GM23248 (cell line): ENCODE measurements around the gene NTN3. TPM values are rescaled to one million over a fixed set of nuclear protein-coding genes. Genes with fewer than 3 reads are reported as not detected.

Source experiments
- DNase-seq: peaks from one replicate; pipeline ENCODE4 v3.0.0-alpha.2; 2015
- H2AFZ ChIP-seq: fragments of 200-600 bp; sonication (generic); 2 replicates; pipeline ENCODE4 v1.6.1; 2016; ENCODE audit warnings: antibody characterized with exemption
- H3F3A ChIP-seq: fragments of 200-600 bp; sonication (generic); 2 replicates; pipeline ENCODE4 v1.6.1; 2016; ENCODE audit warnings: mild to moderate bottlenecking, antibody characterized with exemption, mixed run types; ENCODE audit not compliant: insufficient read depth
- H3K27ac ChIP-seq: fragments of 200-600 bp; sonication (generic); 2 replicates; pipeline ENCODE4 v1.5.1; 2016; ENCODE audit warnings: mild to moderate bottlenecking
- H3K27me3 ChIP-seq: fragments of 200-600 bp; sonication (generic); replicated peaks from 2 replicates; pipeline ENCODE4 v1.6.1; 2016; ENCODE audit warnings: mild to moderate bottlenecking; ENCODE audit not compliant: insufficient read depth
- H3K36me3 ChIP-seq: fragments of 200-600 bp; sonication (generic); 2 replicates; pipeline ENCODE4 v1.6.1; 2016; ENCODE audit warnings: low read depth, mild to moderate bottlenecking
- H3K4me1 ChIP-seq: fragments of 200-600 bp; sonication (generic); 2 replicates; pipeline ENCODE4 v1.6.1; 2016; ENCODE audit warnings: mild to moderate bottlenecking; ENCODE audit not compliant: insufficient read depth
- H3K4me2 ChIP-seq: fragments of 200-600 bp; sonication (generic); one replicate; pipeline ENCODE4 v1.6.1; 2016; ENCODE audit warnings: mild to moderate bottlenecking; ENCODE audit not compliant: unreplicated experiment
- H3K4me3 ChIP-seq: fragments of 200-600 bp; sonication (generic); 2 replicates; pipeline ENCODE4 v1.5.1; 2016; ENCODE audit warnings: mild to moderate bottlenecking
- H3K79me2 ChIP-seq: fragments of 200-600 bp; sonication (generic); 2 replicates; pipeline ENCODE4 v1.6.1; 2016; ENCODE audit warnings: mild to moderate bottlenecking; ENCODE audit not compliant: insufficient read depth
- H3K9ac ChIP-seq: fragments of 200-600 bp; sonication (generic); 2 replicates; pipeline ENCODE4 v1.6.1; 2016; ENCODE audit warnings: mild to moderate bottlenecking
- H3K9me2 ChIP-seq: fragments of 200-600 bp; sonication (generic); 2 replicates; pipeline ENCODE4 v1.6.1; 2016; ENCODE audit warnings: mixed run types, mild to moderate bottlenecking, moderate library complexity; ENCODE audit not compliant: insufficient read depth
- H3K9me3 ChIP-seq: fragments of 200-600 bp; sonication (generic); one replicate; pipeline ENCODE4 v1.6.1; 2017; ENCODE audit warnings: low read depth
- H4K20me1 ChIP-seq: fragments of 200-600 bp; sonication (generic); 2 replicates; pipeline ENCODE4 v1.6.0; 2016; ENCODE audit not compliant: insufficient read depth
- EZH2 ChIP-seq: fragments of 200-600 bp; sonication (generic); IDR thresholded peaks from 2 replicates; pipeline ENCODE4 v1.6.1; 2018; ENCODE audit warnings: antibody characterized with exemption, mild to moderate bottlenecking; ENCODE audit not compliant: insufficient read depth, poor library complexity, severe bottlenecking
- EZH2phosphoT487 ChIP-seq: fragments of 200-600 bp; sonication (generic); IDR thresholded peaks from 2 replicates; pipeline ENCODE4 v1.6.1; 2018; ENCODE audit warnings: antibody characterized with exemption, moderate library complexity, mild to moderate bottlenecking, low read depth; ENCODE audit not compliant: insufficient read depth
- WGBS, 2 experiments: methylation state at CpG; one replicate each; pipeline ENCODE4 v1.1.6; 2015 to 2017; ENCODE audit warnings: low lambda C conversion rate in 2 of 2, low coverage in 1 of 2; ENCODE audit errors: missing lambda C conversion rate in 2 of 2; 5-methylcytosine and 5-hydroxymethylcytosine counted together
- in situ Hi-C: fragments of 300-500 bp; cut with MboI; formaldehyde crosslinking; loops from 2 replicates; pipeline ENCODE4 v1.15.0; 2020
- polyA plus RNA-seq: library from polyadenylated mRNA; unstranded; fragments of >200 nt; fragmentation: Nextera tagmentation; extraction: Ambion mirVana; gene quantifications from 2 replicates; pipeline ENCODE4 v1.2.1, GENCODE V29; 2016
- total RNA-seq: library from RNA; depleted of rRNA; stranded (reverse); fragments of >200 nt; shearing (Covaris generic); gene quantifications from 2 replicates; pipeline ENCODE4 v1.2.3, GENCODE V29; 2014

NTN3 gene
- total and polyA plus RNA-seq, 2 experiments from 2014 or later = not detected

GRCh38 chr16:2428784-2429033 is 42.4 kb upstream of the NTN3 start:
- H3K4me3 ChIP-seq = peak overlapping the region; percentile 80
- in situ Hi-C loops = no loop called here
- 0 out of 2 replicates have a peak overlapping the region, but pooled peaks have one; percentile 6 for H3K27ac ChIP-seq
- no peak for DNase-seq
- H3K9me3 ChIP-seq = no peaks in the 10 kb centered on the region
- H3K4me1 ChIP-seq = peaks cover 7% of the 10 kb centered on the region; the same call in 1 of the 2 replicates
- no peaks in the 10 kb centered on the region for H3F3A ChIP-seq
- TF ChIP-seq EZH2phosphoT487 (no peak), EZH2 (no peak)
- H3K79me2 ChIP-seq = peaks cover 38% of the 10 kb centered on the region
- 1 to 4% methylated on average over 23 to 24 of the region's 24 CpGs for WGBS, 2 experiments
- 0 out of 2 replicates have a peak, but pooled peaks cover under 1% of the 10 kb centered on the region for H3K36me3 ChIP-seq
- no peaks in the 10 kb centered on the region for H3K27me3 ChIP-seq
- peak overlapping the region; percentile 78 for H3K9ac ChIP-seq
- H3K4me2 ChIP-seq = peak overlapping the region; percentile 65
- H4K20me1 ChIP-seq = no peaks in the 10 kb centered on the region
- H2AFZ ChIP-seq = peak overlapping the region; percentile 87
- no peaks in the 10 kb centered on the region for H3K9me2 ChIP-seq

DNA sequence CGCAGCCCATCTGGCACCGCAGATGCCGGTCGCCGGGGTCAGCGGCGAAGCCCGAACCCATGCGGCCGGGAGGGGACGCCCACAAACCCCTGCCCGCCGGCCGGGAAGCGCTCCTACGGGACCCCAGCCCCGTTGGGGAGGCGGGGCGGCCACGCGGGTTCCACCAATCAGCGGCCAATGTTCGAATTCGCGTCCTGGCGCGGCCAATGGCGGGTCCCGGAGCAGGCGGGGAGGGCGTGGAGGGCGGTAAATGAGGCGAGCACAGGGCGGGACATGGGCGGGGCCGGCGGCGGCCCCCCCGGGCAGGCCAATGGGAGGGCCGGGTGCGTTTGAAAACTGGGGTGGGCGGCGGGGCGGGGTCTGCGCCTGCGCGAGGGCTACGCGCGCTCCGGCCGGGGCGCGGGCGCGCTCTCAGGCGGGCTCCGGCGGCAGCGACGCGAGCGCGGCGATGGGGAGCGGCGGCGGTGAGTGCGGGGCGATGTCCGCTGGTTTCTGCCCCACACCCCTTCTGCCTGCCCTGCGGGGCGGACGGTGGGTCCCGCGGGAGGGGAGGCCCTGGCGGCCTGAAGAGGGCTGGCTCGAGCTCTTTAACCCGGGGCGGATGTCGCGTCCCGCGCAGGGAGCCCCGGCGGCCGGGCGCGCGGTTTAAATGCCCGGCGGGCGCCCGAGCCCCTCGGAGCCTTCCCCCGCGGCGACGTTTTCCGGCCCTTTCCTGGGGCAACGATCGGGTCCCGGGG is 41.9 kb upstream of the NTN3 start, which contains the start of gene CCNF:
TSS of gene CCNF (plus strand) at position 414 of the 737 bp plus-strand sequence. CDS start at position 449, 35 bp downstream.
- 1% methylated on average over 40 to 69 of the region's 103 CpGs for WGBS, 2 experiments
- peak within 1 kb of the TSS; percentile 80 for H3K4me3 ChIP-seq
- peak within 1 kb of the TSS; percentile 78 for H3K9ac ChIP-seq
- H3K36me3 ChIP-seq = peaks cover 3% of the 10 kb centered on the region; the same call in 1 of the 2 replicates
- no peak for TF ChIP-seq EZH2phosphoT487
- H2AFZ ChIP-seq = peak within 1 kb of the TSS; percentile 87
- peak; percentile 97 for DNase-seq
- H3K27ac ChIP-seq = 0 out of 2 replicates have a peak within 1 kb of the TSS, but pooled peaks have one; percentile 6
- H3K79me2 ChIP-seq = peaks cover 42% of the 10 kb centered on the region
- peak within 1 kb of the TSS; percentile 96 for H3K4me2 ChIP-seq
- in situ Hi-C loops = no loop called here
- H3K9me3 ChIP-seq = no peaks in the 10 kb centered on the region
- no peaks in the 10 kb centered on the region for H3K9me2 ChIP-seq
- H3K27me3 ChIP-seq = no peaks in the 10 kb centered on the region
- H3F3A ChIP-seq = no peaks in the 10 kb centered on the region
- no peaks in the 10 kb centered on the region for H4K20me1 ChIP-seq
- H3K4me1 ChIP-seq = peaks cover 7% of the 10 kb centered on the region; the same call in 1 of the 2 replicates

DNA sequence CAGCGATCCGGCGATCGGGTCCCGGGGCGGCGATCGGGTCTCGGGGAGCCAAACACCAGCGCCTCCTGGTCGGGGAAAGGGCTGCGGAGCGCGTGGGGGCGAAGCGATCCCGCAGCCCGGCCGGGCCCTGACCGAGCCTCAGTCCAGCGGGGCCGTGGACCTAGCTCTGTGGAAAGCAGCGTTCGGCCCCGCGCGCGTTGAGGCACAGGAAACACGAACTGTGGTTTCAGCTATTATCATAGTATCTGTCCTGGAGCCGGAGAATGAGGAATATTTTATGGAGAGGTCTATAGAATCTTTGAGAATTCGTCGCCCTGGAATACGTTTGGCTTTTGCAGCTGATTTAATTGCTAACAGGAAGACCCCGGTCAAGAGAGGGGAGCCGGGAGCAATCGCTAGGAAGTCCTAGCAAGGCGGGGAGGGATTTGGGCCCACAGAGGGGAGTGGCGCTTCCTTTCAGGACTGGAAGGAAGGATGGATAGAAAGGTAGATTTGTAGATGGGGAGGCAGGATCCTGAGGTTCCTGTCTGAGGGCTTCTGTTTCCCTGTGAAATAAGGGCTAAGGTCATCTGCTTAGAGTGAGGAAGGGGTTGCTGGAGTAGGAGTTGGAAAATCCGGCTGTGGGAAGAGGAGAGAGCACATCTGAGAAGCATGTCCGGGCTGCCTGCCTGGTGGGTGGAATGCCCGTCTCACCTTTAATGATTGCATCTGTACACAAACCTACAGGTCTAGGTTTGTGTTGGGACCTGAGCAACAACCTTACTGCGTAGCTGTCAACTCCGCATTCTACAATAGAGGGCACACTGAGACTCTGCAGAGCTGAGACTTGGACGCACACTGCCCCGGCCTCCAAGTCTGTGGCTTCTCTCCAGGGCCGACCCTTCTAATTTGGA is 41.1 kb upstream of the NTN3 start:
- WGBS, 2 experiments = 11 to 18% methylated on average over 31 to 45 of the region's 46 CpGs
- no peaks in the 10 kb centered on the region for H3K27me3 ChIP-seq
- TF ChIP-seq EZH2 (no peak), EZH2phosphoT487 (no peak)
- H3K9me2 ChIP-seq = no peaks in the 10 kb centered on the region
- no peak overlapping the region for H3K27ac ChIP-seq
- peak overlapping the region; percentile 80 for H3K4me3 ChIP-seq
- H3K9ac ChIP-seq = peak overlapping the region; percentile 68
- no peaks in the 10 kb centered on the region for H3F3A ChIP-seq
- no peaks in the 10 kb centered on the region for H3K9me3 ChIP-seq
- H3K4me2 ChIP-seq = peak overlapping the region; percentile 96
- peak overlapping the region; percentile 87 for H2AFZ ChIP-seq
- peaks cover 7% of the 10 kb centered on the region; the same call in 1 of the 2 replicates for H3K4me1 ChIP-seq
- H4K20me1 ChIP-seq = no peaks in the 10 kb centered on the region
- peaks cover 3% of the 10 kb centered on the region; the same call in 1 of the 2 replicates for H3K36me3 ChIP-seq
- H3K79me2 ChIP-seq = peaks cover 42% of the 10 kb centered on the region
- DNase-seq = peak; percentile 56
- in situ Hi-C loops = no loop called here

DNA sequence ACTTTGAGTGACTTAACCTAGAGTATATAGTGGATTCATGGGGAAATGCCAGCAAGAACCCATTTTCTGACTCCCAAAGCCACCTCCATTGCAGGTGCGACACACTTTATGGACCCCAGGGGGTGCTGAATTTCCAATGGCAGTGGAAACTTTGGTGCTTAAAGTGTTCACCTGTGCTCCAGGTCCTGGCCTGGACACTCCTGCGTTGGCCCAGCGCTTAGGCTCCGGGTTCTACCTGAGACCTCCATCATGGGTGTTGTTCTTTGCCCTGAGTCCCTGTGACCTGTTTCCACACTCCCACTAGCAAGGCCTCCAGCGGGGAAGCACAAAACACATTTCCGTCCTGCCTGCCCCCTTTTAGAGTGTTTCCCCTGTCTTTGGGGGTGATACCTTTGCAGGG is 38.8 kb upstream of the NTN3 start:
- Histone ChIP-seq H3F3A (no peaks in the 10 kb centered on the region), H3K4me3 (no peak overlapping the region), H3K36me3 (peaks cover 10% of the 10 kb centered on the region; the same call in 1 of the 2 replicates), H3K79me2 (peaks cover 42% of the 10 kb centered on the region), H3K9me3 (no peaks in the 10 kb centered on the region), H3K4me1 (peaks cover 7% of the 10 kb centered on the region; the same call in 1 of the 2 replicates), H3K9ac (no peak overlapping the region), H3K9me2 (no peaks in the 10 kb centered on the region), H2AFZ (no peak overlapping the region), H3K4me2 (no peak overlapping the region), H3K27ac (no peak overlapping the region), H3K27me3 (no peaks in the 10 kb centered on the region), H4K20me1 (no peaks in the 10 kb centered on the region)
- in situ Hi-C loops = no loop called here
- WGBS, 2 experiments = 94 to 98% methylated on average over 6 of the region's 6 CpGs
- DNase-seq = no peak
- TF ChIP-seq EZH2 (no peak), EZH2phosphoT487 (no peak)
